ENCODE data around the gene CEP128.

CEP128 gene

DNA sequence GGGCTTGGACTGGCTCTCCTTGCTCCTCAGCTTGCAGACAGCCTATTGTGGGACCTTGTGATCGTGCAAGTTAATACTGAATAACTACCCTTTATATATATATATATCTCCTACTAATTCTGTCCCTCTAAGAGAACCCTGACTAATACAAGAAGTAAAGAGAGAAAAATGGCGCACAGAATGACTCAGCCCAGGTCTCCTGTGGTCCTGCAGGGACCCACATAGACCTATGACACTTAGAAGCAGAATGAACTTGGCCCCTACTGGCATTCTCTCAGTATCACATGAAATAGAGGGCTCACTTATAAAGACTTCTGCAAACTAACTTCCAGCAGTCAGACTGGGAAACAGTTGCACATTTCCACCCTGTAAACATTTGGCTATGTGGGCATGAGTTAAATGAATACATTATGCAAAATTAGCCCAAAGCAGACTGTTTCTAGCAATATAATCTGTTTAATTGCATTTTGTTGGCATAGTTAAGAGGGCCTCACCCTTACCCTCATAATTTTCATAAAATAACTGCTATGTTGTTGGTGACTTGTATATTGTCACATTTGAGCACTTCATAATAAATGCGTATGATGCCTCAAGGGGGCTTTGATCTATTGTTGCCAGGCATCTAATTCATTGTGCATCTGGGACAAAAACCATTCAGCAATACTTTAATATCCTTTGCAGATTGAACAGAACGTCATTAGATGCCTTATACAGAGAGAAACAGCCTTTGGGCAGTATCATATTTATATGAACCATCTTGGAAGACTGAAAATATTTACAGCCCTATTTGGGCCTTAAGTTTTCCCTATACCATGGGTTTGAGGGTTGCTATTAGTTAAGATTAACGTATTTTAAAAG, 380.5 kb downstream of the CEP128 start:
- no peak for DNase-seq

GRCh38 chr14:80554139-80554538, 387.4 kb downstream of the CEP128 start:
- DNase-seq, result no peak

- peak in 27 of 58 donors; percentile 0 to 76 (median 9) for DNase-seq
These were observed 392.4 kb downstream of the CEP128 start for GRCh38 chr14:80549141-80549540.

GRCh38 chr14:80545935-80546854, 395.3 kb downstream of the CEP128 start:
- DNase-seq, result no peak

GRCh38 chr14:80544366-80544765, 397.2 kb downstream of the CEP128 start:
- DNase-seq, result no peak

DNA sequence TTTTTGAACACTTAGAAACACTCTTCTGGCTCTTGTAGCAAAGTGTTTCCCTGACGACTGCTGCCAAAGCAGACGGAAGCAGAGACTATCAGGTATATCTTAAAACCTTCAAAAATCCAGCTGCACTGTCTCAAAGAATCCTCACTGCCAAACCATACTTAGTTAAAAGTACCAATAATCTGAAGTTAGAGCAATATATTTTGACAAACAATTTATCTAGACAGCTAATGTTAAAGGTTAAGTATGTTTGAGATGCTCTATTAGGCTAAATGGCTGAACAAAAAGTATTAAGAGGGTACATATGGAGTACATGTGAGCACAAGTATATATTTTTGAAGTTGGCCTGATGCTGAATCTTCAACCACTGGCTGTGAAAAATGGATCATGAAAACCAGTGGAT, 398.3 kb downstream of the CEP128 start:
- DNase-seq, result no peak

GRCh38 chr14:80538633-80539375, 402.7 kb downstream of the CEP128 start:
- no peak for DNase-seq

GRCh38 chr14:80537626-80538025, 403.9 kb downstream of the CEP128 start:
- DNase-seq, result no peak

- DNase-seq, result no peak
These were observed 405.1 kb downstream of the CEP128 start for GRCh38 chr14:80536456-80536855.

DNA sequence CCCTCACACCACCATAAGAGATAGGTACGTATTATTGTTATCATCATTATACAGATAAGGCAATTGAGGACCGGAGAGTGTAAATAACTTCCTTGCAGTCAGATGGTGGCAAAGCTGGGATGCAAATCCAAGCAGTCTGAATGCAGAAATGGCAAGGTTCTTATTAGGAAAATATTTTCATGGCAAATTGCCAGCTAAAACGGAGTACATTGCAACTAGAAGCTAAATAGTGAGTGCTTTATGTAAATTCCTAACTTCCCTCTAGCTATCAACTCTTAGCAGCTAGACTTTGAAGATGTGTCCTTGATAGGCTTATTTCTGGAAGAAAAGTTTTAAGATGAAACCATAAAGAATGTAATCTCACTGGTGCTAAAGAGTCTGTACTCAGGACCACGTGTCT, 406.4 kb downstream of the CEP128 start:
- DNase-seq, result no peak

- DNase-seq, result no peak
These were observed 417.9 kb downstream of the CEP128 start for GRCh38 chr14:80523518-80524117.

GRCh38 chr14:80522936-80523335, 418.6 kb downstream of the CEP128 start:
- peak in 1 of 58 donors; percentile 20 for DNase-seq

GRCh38 chr14:80522411-80522810, 419.1 kb downstream of the CEP128 start:
- DNase-seq, result no peak

GRCh38 chr14:80521456-80521855, 420.1 kb downstream of the CEP128 start:
- DNase-seq, result no peak

- no peak for DNase-seq
These were observed 422.5 kb downstream of the CEP128 start for GRCh38 chr14:80519002-80519401.

DNA sequence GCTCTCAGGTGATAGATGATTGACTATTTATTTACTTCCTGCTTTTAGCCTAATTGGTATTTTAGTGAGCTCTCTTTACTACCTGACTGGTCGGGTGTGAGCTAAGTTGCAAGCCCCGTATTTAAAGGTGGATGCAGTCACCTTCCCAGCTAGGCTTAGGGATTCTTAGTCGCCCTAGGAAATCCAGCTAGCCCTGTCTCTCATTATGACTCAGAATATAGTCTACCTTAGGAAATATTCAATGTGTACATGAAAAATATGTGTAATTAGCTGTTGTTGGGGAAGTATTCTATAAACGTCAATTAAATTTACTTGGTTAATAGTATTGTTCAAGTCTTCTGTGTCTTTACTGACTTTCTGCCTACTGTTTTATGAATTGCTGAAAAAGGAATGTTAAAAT, 423.4 kb downstream of the CEP128 start:
- DNase-seq, result no peak

DNA sequence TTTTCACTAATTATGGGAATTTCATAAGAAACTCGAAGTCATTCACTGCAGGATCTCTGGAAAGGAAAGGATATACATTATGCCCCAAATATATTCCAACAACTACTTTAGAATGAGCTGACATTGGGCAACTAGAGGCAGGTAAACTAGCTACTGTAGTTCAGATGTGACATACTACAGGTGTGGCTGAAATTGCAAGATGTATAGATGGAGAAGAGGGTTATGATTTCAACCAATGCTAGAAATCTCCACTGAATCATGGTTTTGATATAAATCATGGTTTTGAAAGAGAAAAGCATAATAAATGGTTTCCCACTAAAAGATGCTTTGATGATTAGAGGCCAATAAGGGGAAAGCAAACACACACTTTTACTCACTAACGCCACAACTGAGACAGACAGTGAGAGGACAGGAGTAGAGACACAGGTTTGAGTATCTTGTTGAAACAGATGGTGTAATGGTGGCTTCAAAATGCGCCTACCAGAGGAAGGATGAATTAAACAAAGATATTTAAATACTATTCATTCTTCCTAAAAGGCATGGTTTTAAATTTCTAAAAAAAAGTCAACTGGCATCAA, 434.2 kb downstream of the CEP128 start:
- DNase-seq, result no peak

- DNase-seq, result no peak
These were observed 436.8 kb downstream of the CEP128 start for GRCh38 chr14:80504781-80505180.

GRCh38 chr14:80498533-80498932, 443.0 kb downstream of the CEP128 start:
- no peak for DNase-seq

- no peak for DNase-seq
These were observed 445.4 kb downstream of the CEP128 start for GRCh38 chr14:80496090-80496489.

DNA sequence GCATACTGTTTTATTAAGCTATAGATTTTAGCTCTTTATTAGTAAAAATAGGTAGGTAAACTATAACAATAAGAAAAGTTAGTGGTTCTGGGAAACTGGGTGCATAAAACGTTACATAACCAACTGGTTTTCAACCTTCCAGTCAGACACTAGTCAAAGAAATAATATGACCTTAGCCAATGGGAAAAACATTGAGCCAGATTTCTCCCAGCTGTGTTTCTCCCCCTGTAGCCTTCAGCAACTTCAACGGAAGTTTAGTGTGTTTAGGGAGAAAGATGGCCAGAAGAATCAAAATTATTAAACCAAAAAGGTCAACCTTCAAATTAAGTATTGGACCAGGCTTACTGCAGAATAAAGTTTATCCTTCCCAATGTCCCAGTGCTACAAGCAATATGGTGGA, 446.8 kb downstream of the CEP128 start:
- DNase-seq, result no peak

Measured in anterior cingulate cortex (tissue), 58 donors.